ENCODE data around the gene TCIRG1.

- TF ChIP-seq EZH2phosphoT487 (IDR thresholded peaks at IDR 0.05; ENCODE audit: insufficient read depth, low read depth), result no peak
- TF ChIP-seq EZH2 (IDR thresholded peaks at IDR 0.05; ENCODE audit: insufficient read depth, poor library complexity, severe bottlenecking), result no peak
These were observed 51.5 kb downstream of the TCIRG1 start for GRCh38 chr11:68090287-68090686.
